ENCODE data around the gene DNASE1L1. TPM values are rescaled to one million over a fixed set of nuclear protein-coding genes. Genes with fewer than 3 reads are reported as not detected.
A peak's percentile ranks its signal among the peaks of the same experiment; 100 is the strongest.

The DNASE1L1 gene
- total RNA-seq, 3 donors from 2014 or later = 18.1 to 30.8 (median 25.6) TPM

- no peaks in the 10 kb centered on the region for H3K36me3 ChIP-seq (ENCODE audit: low read depth)
- DNase-seq = no peak
These were observed 40.6 kb upstream of the DNASE1L1 start for GRCh38 chrX:154449618-154450017.

GRCh38 chrX:154448484-154448883 lies 39.4 kb upstream of the DNASE1L1 start:
- ATAC-seq (no peak), DNase-seq (no peak)
- TF ChIP-seq CTCF (IDR thresholded peaks at IDR 0.05) = no peak
- intact Hi-C loops (cut with DNase I, micrococcal nuclease) = no loop called here
- no peak overlapping the region for H3K4me3 ChIP-seq
- no peaks in the 10 kb centered on the region for H3K36me3 ChIP-seq (ENCODE audit: low read depth)
- H3K4me1 ChIP-seq (ENCODE audit: low read depth) = peaks cover 6% of the 10 kb centered on the region
- H3K9me3 ChIP-seq = no peaks in the 10 kb centered on the region

More at GRCh38 chrX:154449618-154450017, 40.6 kb upstream of the DNASE1L1 start:
- Histone ChIP-seq H3K4me1 (ENCODE audit: low read depth) (peaks cover 6% of the 10 kb centered on the region), H3K9me3 (no peaks in the 10 kb centered on the region), H3K4me3 (no peak overlapping the region)
- intact Hi-C loops (cut with DNase I, micrococcal nuclease) = no loop called here
- ATAC-seq = no peak
- TF ChIP-seq CTCF (IDR thresholded peaks at IDR 0.05) = no peak

- ATAC-seq (no peak), DNase-seq (no peak)
- H3K36me3 ChIP-seq (ENCODE audit: low read depth) = no peaks in the 10 kb centered on the region
- no peaks in the 10 kb centered on the region for H3K9me3 ChIP-seq
- H3K4me3 ChIP-seq = no peak overlapping the region
- TF ChIP-seq CTCF (IDR thresholded peaks at IDR 0.05) = no peak
- peaks cover 6% of the 10 kb centered on the region for H3K4me1 ChIP-seq (ENCODE audit: low read depth)
- intact Hi-C loops (cut with DNase I, micrococcal nuclease) = no loop called here
These were observed 37.4 kb upstream of the DNASE1L1 start for GRCh38 chrX:154446430-154446829.

- no peaks in the 10 kb centered on the region for H3K9me3 ChIP-seq
- DNase-seq (no peak), ATAC-seq (no peak)
- TF ChIP-seq CTCF (IDR thresholded peaks at IDR 0.05) = no peak
- no peak overlapping the region for H3K4me3 ChIP-seq
- no peaks in the 10 kb centered on the region for H3K36me3 ChIP-seq (ENCODE audit: low read depth)
- intact Hi-C loops (cut with DNase I, micrococcal nuclease) = no loop called here
- H3K4me1 ChIP-seq (ENCODE audit: low read depth) = peaks cover 6% of the 10 kb centered on the region
These were observed 36.7 kb upstream of the DNASE1L1 start for GRCh38 chrX:154445776-154446175.

GRCh38 chrX:154444755-154445246 lies 35.7 kb upstream of the DNASE1L1 start:
- no peaks in the 10 kb centered on the region for H3K36me3 ChIP-seq (ENCODE audit: low read depth)
- H3K9me3 ChIP-seq = no peaks in the 10 kb centered on the region
- ATAC-seq = peak; percentile 19
- DNase-seq = no peak
- H3K4me1 ChIP-seq (ENCODE audit: low read depth) = peaks cover 6% of the 10 kb centered on the region
- H3K4me3 ChIP-seq = peak overlapping the region; percentile 24
- intact Hi-C loops (cut with DNase I, micrococcal nuclease) = no loop called here
- TF ChIP-seq CTCF (IDR thresholded peaks at IDR 0.05) = no peak
